H1 (cell line): ENCODE results near the gene USH2A. TPM values are rescaled to one million over a fixed set of nuclear protein-coding genes. Genes with fewer than 3 reads are reported as not detected.

Experiments
- BCL11A ChIP-seq, 2 experiments: IDR thresholded peaks; one replicate each; pipeline ENCODE4 v1.6.1; 2011; ENCODE audit warnings: low read depth in 2 of 2, low read length in 2 of 2, mild to moderate bottlenecking in 2 of 2
- CHD1 ChIP-seq: IDR thresholded peaks from 2 replicates; pipeline ENCODE4 v1.6.1; 2012; ENCODE audit warnings: low read depth, low read length, improper control_type of control experiment
- KDM1A ChIP-seq: fragments of 200-600, 300-600 bp; sonication (generic); IDR thresholded peaks from 2 replicates; pipeline ENCODE4 v1.7.1; 2016; ENCODE audit warnings: mild to moderate bottlenecking, low read length, borderline replicate concordance
- NRF1 ChIP-seq: IDR thresholded peaks from 2 replicates; pipeline ENCODE4 v1.6.1; 2011; ENCODE audit warnings: mild to moderate bottlenecking, low read depth, low read length, improper control_type of control experiment
- SP2 ChIP-seq: IDR thresholded peaks from 2 replicates; pipeline ENCODE4 v1.6.1; 2012; ENCODE audit warnings: mild to moderate bottlenecking, low read length, inconsistent platforms
- polyA plus RNA-seq, 7 experiments: library from polyadenylated mRNA; depleted of rRNA in 3 of 7; stranded (reverse) in 5 of 7; unstranded in 2 of 7; fragments of >200 nt in 5 of 7; fragments of 200-250 nt in 2 of 7; gene quantifications; 1 replicate in 5 of 7; 2 replicates in 1 of 7; 4 replicates in 1 of 7; pipeline versions ENCODE4 v1.2.1 to v1.2.3, GENCODE V29; 2011 to 2013; ENCODE audit warnings: missing spikeins in 2 of 7, mixed read lengths in 2 of 7
- total RNA-seq: library from RNA; stranded (reverse); fragmentation: NEBNext Ultra II Directional; extraction: Animal tissue kit (Norgen Biotek cat#: 25700); gene quantifications from 2 replicates; pipeline ENCODE4 v1.2.1, GENCODE V29; 2021
- TF ChIP-seq, protein P1 (sequence below), 3 experiments: IDR thresholded peaks; 1 replicate in 2 of 3; 2 replicates in 1 of 3; pipeline versions ENCODE4 v1.5.1 to v1.6.1; 2011; ENCODE audit warnings: low read length in 3 of 3, mild to moderate bottlenecking in 3 of 3, inconsistent platforms in 2 of 3, low read depth in 1 of 3, moderate library complexity in 1 of 3; ENCODE audit not compliant: insufficient read depth in 1 of 3; ENCODE audit errors: control extremely low read depth in 1 of 3

The USH2A gene
- total and polyA plus RNA-seq, 2 of the 8 experiments (the other 6 are each of a cell fraction or from before 2014, with no cell fraction given), result 0.02 to 0.17 TPM

GRCh38 chr1:215665215-215665614 lies 758.0 kb downstream of the USH2A start (continued):
- TF ChIP-seq NRF1 (no peak), BCL11A (IDR thresholded peaks at IDR 0.05; ENCODE audit: low read depth in 2 of 2, low read length in 2 of 2) (no peak), SP2 (no peak), KDM1A (no peak), CHD1 (no peak)
- TF ChIP-seq, protein P1, sequence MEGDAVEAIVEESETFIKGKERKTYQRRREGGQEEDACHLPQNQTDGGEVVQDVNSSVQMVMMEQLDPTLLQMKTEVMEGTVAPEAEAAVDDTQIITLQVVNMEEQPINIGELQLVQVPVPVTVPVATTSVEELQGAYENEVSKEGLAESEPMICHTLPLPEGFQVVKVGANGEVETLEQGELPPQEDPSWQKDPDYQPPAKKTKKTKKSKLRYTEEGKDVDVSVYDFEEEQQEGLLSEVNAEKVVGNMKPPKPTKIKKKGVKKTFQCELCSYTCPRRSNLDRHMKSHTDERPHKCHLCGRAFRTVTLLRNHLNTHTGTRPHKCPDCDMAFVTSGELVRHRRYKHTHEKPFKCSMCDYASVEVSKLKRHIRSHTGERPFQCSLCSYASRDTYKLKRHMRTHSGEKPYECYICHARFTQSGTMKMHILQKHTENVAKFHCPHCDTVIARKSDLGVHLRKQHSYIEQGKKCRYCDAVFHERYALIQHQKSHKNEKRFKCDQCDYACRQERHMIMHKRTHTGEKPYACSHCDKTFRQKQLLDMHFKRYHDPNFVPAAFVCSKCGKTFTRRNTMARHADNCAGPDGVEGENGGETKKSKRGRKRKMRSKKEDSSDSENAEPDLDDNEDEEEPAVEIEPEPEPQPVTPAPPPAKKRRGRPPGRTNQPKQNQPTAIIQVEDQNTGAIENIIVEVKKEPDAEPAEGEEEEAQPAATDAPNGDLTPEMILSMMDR (IDR thresholded peaks at IDR 0.05; ENCODE audit: control extremely low read depth in 1 of 3, insufficient read depth in 1 of 3, low read depth in 1 of 3, low read length in 3 of 3), result no peak
- TF ChIP-seq, all 59 proteins: peak for 0
